Urinary bladder (tissue), 4 donors: ENCODE measurements around the gene KIFC3. TPM values are rescaled to one million over a fixed set of nuclear protein-coding genes. Genes with fewer than 3 reads are reported as not detected.
A peak's percentile ranks its signal among the peaks of the same experiment; 100 is the strongest.
"Not testable (repeated sequence)": the region's sequence is repeated elsewhere in the genome, so short reads cannot be mapped to it uniquely, and the experiment has no call there.

Experiments used
- DNase-seq: peaks from one replicate; pipeline ENCODE4 v3.0.0-alpha.2; 2015; ENCODE audit errors: extremely low spot score
- H3K27ac ChIP-seq: one replicate; pipeline ENCODE4 v1.5.1; 2013; ENCODE audit warnings: low read depth, mild to moderate bottlenecking, moderate library complexity
- H3K36me3 ChIP-seq: one replicate; pipeline ENCODE4 v1.6.1; 2013; ENCODE audit warnings: mild to moderate bottlenecking, moderate library complexity; ENCODE audit not compliant: insufficient read depth
- H3K4me1 ChIP-seq: one replicate; pipeline ENCODE4 v1.6.1; 2013; ENCODE audit warnings: mild to moderate bottlenecking, moderate library complexity; ENCODE audit not compliant: insufficient read depth
- H3K4me3 ChIP-seq: one replicate; pipeline ENCODE4 v1.5.1; 2013; ENCODE audit warnings: low read depth, low read length
- WGBS: extraction: QIAGEN DNeasy Blood & Tissue Kit; methylation state at CpG from one replicate; pipeline ENCODE4 v1.1.7; 2013; 5-methylcytosine and 5-hydroxymethylcytosine counted together
- polyA plus RNA-seq: library from polyadenylated mRNA; stranded (reverse); fragments of 200-250 nt; gene quantifications from one replicate; pipeline ENCODE4 v1.2.3, GENCODE V29; 2013
- total RNA-seq: library from RNA; depleted of rRNA; stranded (reverse); fragments of >200 nt; gene quantifications from one replicate; pipeline ENCODE4 v1.2.3, GENCODE V29; 2014
- donor health status: healthy with polysubstance abuse.
- donor health status: healthy.

Gene KIFC3
- total and polyA plus RNA-seq, 2 donors = 22.7 to 23.7 TPM

DNA sequence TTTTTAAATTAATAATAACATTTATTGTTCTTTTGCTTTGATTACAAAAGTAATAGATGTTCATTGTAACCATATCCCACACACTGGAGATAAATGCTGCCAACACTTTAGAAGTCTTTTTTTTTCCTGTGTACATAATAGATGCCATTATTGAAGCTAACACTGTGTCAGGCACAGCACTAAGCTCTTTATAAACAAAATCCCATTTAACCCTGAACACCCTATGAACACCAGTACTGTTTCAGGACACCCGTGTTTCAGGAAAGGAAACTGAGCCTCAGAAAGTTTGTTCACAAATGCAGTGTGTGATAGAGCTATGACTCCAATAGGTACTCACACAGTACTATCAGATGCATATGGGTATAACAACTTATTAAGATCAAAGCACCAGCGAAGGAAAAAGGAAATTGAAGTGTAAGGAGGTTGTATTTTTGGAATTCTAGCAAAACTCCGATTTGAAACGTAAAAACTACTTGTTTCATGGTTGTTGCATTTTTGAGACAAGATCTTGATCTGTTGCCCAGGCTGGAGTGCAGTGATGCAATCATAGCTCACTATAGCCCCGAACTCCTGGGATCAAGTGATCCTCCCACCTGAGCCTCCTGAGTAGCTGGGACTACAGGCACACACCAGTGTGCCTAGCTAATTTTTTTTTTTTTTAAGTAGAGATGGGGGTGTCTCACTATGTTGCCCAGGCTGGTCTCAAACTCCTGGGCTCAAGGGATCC, 2.0 kb upstream of the KIFC3 start:
- no peak overlapping the region for H3K4me3 ChIP-seq
- DNase-seq = no peak
- no peak overlapping the region for H3K27ac ChIP-seq
- 30% methylated on average over 5 of the region's 5 CpGs for WGBS
- H3K36me3 ChIP-seq = no peaks in the 10 kb centered on the region
- no peaks in the 10 kb centered on the region for H3K4me1 ChIP-seq

DNA sequence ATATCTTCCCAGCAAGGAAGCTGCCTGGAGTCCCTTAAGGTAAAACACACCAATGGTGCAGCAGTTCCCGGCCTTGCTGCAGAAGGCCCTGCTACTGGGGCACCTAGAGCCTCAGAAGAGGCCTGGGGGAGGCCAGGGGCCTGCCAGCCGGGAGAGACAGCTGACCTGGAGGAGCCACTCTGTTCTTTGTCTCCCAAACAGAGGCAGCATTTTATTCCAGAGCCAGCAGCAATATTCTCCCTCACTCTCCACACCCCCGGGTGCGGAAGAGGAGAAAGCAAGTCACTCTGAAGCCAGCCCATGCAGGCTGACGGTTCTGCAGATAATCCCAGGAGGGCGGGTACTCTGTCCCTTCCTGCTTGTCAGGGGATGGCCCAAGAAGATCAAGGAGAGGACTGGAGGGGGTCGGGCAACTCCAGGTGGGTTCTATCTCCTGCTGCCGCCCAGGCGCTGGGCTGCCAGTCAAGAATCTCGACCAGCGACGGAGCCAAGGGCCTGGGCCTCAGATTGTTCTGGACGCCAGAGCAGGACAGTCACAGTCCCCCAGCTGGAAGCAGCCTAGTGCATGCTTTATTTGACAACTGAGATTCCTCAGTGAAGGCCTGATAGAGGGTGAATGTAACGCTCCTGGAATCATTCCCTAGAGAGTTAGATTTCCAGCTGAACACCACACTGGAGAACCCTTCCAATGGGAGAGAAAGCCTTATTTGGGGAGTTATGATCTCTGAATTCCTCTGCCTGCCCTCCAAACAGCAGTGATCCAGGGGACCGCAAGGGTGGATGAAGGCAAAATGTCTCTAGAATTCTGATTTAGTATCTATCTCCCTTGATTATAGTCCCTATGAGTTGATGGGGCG, 1.1 kb upstream of the KIFC3 start:
- Histone ChIP-seq H3K27ac (no peak overlapping the region), H3K4me1 (no peaks in the 10 kb centered on the region), H3K4me3 (no peak overlapping the region), H3K36me3 (no peaks in the 10 kb centered on the region)
- 29% methylated on average over 16 of the region's 16 CpGs for WGBS
- no peak for DNase-seq

DNA sequence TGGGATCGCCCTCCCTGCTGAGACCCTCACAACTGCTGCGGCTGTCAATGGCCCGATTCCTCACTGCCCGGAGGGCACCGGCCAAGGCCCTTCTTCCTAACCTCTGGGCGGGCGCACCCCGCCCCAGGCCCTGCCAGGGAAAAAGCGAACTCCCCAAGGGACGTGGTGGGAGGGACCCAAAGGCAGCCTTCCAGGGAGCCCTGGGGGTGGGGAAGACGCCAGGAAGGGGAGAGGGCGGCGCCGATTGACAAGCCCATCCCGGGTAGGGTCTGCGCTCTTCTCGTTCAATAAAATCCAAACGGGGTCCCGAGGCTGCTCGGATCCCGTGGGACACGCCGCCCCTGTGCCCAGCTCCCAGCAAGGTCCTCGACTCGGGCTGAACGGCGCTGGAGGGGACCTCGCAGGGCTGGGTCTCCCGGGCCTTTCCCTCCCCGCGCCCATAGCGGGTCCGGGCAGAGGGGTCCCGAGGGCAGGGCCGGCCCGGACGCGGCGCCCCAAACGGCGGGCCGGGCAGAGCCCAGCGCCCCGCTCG, 416 bp downstream of the KIFC3 start:
- peak overlapping the region; percentile 64 for H3K4me3 ChIP-seq
- no peak for DNase-seq
- H3K27ac ChIP-seq = peak overlapping the region; percentile 66
- H3K4me1 ChIP-seq = no peaks in the 10 kb centered on the region
- 1% methylated on average over 45 of the region's 45 CpGs for WGBS
- no peaks in the 10 kb centered on the region for H3K36me3 ChIP-seq

DNA sequence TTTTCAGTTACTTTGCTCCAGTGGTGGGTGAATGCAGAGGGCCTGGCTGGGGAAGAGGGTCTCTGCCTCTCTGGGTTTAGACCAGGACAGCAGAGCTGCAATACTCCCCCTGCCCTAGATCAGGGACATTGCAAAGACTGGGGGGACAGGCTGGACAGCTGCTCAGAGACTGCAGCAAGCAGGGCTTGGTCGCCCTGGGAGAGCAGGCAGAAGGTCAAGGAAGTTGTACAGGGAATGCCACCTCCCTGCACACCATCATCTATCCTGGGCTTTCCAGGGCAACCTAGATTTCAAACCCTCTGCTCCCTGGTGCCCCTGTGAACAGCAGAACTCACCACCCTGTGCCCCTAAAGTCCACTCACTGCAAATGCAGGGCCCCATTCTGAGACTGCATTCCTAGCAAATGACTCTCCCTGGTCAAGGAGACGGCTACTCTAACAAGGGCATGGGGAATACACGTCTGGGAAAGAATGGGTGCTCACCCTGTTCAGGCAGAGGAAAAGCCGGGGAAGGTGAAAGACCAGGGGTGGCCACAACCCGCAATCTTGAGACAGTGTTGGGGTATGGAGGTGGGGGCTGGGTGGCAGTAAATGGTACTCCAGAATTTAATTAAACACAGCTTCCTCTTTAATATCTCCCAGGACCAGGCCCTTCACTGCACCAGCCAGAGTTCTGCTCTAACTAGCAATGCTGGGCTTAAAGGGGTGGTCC, 1.0 kb downstream of the KIFC3 start:
- Histone ChIP-seq H3K27ac (no peak overlapping the region), H3K36me3 (no peaks in the 10 kb centered on the region), H3K4me1 (no peaks in the 10 kb centered on the region), H3K4me3 (peak overlapping the region; percentile 64)
- DNase-seq = no peak
- WGBS = 23% methylated on average over 5 of the region's 5 CpGs

DNA sequence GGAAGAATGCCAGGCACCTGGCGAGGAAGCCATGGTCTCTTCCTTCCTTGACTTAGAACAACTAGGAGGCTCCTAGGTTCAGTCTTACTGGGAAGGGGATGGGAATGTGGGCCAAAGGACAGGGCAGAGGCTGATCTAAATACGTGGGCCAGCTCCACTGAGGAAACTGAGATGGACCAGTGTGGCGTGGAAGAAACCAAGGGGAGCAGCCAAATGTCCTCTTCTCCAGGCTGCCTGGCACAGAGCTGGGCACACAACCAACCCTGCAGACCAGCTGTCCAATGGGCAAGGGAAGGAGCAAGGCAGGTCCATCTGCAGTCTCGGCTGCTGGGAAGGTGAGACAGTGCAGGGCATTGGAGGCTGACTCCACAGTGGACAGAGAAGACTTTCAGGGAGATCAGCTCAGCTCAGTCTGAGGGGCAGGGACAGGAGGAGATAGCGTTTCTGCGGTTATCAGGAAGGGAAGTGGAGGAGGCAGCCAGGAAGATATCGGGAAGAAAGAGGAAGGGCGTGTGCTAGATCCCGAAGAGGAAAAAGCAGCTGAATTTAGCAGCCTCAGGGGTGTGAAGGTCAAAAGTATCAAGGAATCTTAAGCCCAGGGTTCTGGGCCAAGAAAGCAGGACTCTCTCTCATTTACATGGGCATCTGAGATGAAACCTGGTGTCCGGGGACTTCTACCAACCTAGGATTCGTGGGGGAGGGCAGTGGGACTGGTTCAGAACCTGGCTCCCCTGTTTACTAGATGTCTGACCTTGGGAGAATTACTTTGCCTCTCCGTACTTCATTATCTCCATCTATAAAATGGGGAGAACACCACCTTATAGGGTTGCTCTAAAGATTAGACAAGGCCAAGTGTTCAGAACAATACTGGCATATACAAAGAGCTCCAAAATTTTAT, 1.8 kb downstream of the KIFC3 start:
- no peak overlapping the region for H3K4me3 ChIP-seq
- H3K4me1 ChIP-seq = no peaks in the 10 kb centered on the region
- WGBS = 43% methylated on average over 12 of the region's 12 CpGs
- H3K36me3 ChIP-seq = no peaks in the 10 kb centered on the region
- DNase-seq = no peak
- H3K27ac ChIP-seq = no peak overlapping the region

DNA sequence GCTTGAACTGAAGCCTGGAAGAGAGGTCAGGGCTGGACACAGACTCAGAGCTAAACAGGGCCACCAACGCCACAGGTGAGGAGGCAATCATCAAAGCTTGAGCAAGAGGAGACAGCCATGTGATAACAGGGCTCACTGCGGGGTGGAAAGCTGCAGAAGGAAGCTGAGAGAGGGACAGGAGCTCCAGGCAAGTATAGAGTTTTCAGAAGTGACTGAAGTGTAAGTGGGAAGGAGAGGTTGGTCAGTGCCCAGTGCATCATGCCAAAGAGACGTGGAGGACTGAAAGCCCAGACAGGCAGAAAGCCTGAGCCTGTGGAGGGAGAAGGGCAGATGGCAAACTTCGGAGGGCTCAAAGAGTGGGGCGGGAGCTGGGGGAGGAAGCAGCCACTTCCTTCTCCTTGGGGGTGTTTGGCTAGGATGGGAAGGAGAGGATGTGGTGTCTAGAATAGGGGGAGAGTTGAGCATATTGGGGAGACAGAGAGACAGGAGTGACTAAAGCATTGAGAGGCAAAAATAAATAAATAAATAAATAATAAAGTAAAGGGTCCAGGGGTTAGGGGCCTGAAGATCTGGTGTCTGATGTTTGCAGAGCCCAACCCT, 2.6 kb downstream of the KIFC3 start:
- no peak overlapping the region for H3K27ac ChIP-seq
- WGBS = 57% methylated on average over 5 of the region's 5 CpGs

DNA sequence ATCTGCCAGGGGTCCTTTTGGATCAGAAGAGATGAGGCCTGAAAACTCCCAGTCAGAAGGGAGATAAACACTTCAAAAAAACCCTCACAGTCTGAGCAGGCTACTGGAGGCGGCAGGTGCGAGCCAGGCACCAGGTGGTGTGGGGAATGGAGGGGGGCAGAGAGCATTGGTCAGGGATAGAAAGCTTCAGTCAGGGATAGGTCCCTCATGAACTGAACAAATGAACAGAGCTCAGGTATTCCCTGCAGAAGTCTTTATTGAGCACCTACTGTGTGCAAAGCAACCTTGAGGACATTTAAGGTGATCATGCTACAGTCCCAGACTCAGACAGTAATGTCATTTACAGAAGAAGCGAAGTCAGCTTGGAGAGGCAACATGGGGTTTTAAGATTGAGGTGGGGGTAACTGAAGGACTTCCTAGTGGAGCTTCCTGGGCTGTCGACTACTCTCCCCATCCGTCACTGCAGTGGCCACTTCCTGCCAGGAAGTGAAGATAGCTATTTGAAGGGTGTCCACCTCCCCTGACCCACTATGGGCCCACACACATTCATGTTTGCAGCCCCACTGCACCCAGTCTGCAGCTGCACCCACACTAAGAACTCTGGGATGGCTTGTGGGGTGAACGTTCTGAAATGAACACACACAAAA, 3.2 kb downstream of the KIFC3 start:
- WGBS = 72% methylated on average over 6 of the region's 6 CpGs
- DNase-seq = no peak
- no peaks in the 10 kb centered on the region for H3K4me1 ChIP-seq
- H3K27ac ChIP-seq = no peak overlapping the region
- H3K36me3 ChIP-seq = no peaks in the 10 kb centered on the region
- no peak overlapping the region for H3K4me3 ChIP-seq

More for the DNA sequence above, 2.6 kb downstream of the KIFC3 start:
- no peaks in the 10 kb centered on the region for H3K4me1 ChIP-seq
- no peak overlapping the region for H3K4me3 ChIP-seq
- no peaks in the 10 kb centered on the region for H3K36me3 ChIP-seq
- no peak for DNase-seq

DNA sequence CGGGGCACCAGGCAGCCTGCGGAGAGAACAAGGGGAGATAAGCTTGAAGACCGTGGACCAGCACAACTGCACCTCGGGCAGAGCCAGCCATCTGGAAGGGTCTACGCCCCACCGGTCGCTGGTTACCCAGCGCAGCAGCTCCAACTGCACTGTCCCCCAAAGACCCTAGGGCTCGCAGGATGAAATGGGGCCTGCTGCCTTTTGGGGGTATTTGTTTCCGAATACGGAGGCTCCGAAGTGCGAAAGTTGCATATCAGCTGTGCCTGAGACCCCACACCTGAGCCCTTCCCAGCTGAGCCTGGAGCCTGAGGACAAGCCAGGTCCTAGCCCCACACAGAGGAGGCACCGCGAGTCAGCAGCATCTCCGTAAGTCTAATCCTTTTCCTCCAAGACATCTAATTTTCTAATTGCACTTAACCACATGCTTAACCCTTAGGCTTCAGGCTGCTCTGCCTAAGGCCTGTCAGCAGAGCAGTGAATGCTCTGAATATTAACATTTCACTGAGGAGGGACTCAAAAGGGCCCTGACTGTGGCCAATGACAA, 4.0 kb downstream of the KIFC3 start:
- Histone ChIP-seq H3K4me1 (no peaks in the 10 kb centered on the region), H3K36me3 (no peaks in the 10 kb centered on the region), H3K27ac (no peak overlapping the region), H3K4me3 (no peak overlapping the region)
- no peak for DNase-seq
- 81% methylated on average over 16 of the region's 16 CpGs for WGBS

DNA sequence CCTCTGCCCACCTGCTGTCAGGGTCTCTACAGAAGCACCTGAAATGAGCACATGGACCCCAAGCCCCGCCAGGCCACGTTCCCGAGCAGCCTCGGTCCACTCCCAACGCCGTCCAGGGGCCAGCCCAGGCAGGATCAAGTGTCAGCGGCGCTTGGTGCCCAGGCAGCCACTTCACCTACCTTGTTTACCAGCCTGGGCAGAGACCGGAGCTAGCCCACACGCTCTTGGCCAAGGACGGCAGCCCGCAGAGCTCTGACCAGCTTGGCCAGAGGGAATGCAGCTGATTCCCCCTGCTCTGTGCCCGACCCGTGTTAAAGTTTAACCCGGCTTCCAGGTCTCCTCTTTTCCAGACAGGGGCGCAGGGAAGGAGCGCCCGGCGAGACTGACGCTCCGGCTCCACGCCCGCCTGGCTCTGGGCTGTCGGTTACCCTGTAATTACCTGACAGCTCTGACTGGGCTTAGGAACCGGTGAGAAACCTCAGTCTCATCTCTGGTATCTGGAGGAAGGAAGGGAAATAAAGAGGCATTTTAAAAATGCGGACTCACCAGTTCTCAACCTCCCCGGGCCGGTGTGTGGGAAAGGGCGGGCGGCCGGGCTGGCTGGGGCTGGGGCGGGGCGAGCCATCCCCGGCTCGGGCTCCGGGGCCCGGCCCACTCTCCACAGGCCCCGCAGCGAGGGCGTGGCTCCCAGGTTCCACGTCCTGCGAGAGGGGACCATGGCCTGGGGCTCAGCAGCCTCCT, 4.6 kb downstream of the KIFC3 start:
- Histone ChIP-seq H3K4me1 (no peaks in the 10 kb centered on the region), H3K4me3 (no peak overlapping the region), H3K36me3 (no peaks in the 10 kb centered on the region), H3K27ac (peak overlapping the region; percentile 14)
- DNase-seq = no peak
- WGBS = 70% methylated on average over 42 of the region's 42 CpGs

DNA sequence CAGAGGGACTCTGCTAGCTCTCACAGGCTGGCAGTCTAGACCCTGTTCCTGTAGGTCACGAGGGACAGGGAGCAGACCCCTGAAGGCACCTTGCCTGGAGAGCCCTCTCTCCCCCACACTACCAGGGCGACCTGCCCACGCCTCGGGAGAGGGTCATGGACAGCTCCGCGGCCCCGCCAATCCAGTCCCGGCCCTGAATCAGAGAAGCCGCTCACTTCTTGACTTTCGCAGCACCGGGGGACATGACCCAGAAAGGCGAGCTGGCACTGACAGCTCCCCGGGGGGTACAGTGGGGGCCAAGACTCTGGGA, 5.1 kb downstream of the KIFC3 start:
- Histone ChIP-seq H3K4me3 (no peak overlapping the region), H3K4me1 (no peaks in the 10 kb centered on the region), H3K36me3 (no peaks in the 10 kb centered on the region), H3K27ac (peak overlapping the region; percentile 14)
- no peak for DNase-seq
- 85% methylated on average over 13 of the region's 13 CpGs for WGBS

DNA sequence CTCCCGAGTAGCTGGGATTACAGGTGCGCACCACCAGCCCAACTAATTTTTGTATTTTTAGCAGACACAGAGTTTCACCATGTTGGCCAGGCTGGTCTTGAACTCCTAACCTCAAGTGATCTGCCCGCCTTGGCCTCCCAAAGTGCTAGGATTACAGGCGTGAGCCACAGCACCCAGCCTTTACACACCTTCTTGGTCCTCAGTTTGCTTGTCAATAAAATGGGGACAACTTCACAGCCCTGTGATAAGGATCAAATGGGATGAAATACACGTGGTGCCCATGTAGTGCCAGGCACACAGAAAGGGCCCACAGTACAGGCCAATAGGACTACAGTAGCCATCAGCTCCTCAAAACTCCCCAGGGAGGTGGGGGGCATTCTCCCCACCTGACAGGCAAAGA, 6.3 kb downstream of the KIFC3 start:
- not testable (repeated sequence) for H3K36me3 ChIP-seq, DNase-seq, H3K27ac ChIP-seq, H3K4me1 ChIP-seq, H3K4me3 ChIP-seq
- 91% methylated on average over 5 of the region's 5 CpGs for WGBS
